ENCODE measurements around the gene CD93.

The CD93 gene

GRCh38 chr20:23118766-23119165 lies 32.6 kb upstream of the CD93 start:
- no peak for TF ChIP-seq CTCF (IDR thresholded peaks at IDR 0.05)
- no peaks in the 10 kb centered on the region for H3K27me3 ChIP-seq (ENCODE audit: control insufficient read depth, insufficient read depth, low read length)
- H3K36me3 ChIP-seq (ENCODE audit: control insufficient read depth, insufficient read depth, low read length), result no peaks in the 10 kb centered on the region
- H3K9ac ChIP-seq, result no peak overlapping the region
- no peaks in the 10 kb centered on the region for H3K9me3 ChIP-seq (ENCODE audit: control insufficient read depth, low read length)
- no peak overlapping the region for H2AFZ ChIP-seq
- H3K4me1 ChIP-seq, result peaks cover 5% of the 10 kb centered on the region
- no peak overlapping the region for H3K27ac ChIP-seq
- H3K79me2 ChIP-seq, result no peaks in the 10 kb centered on the region
- H3K4me3 ChIP-seq (ENCODE audit: low read depth, low read length), result no peak overlapping the region
- no peak overlapping the region for H3K4me2 ChIP-seq (ENCODE audit: low read length)

- Histone ChIP-seq H3K36me3 (ENCODE audit: control insufficient read depth, insufficient read depth, low read length) (no peaks in the 10 kb centered on the region), H3K27ac (no peak overlapping the region), H3K79me2 (no peaks in the 10 kb centered on the region), H3K9ac (no peak overlapping the region), H3K4me2 (ENCODE audit: low read length) (no peak overlapping the region), H2AFZ (no peak overlapping the region), H3K9me3 (ENCODE audit: control insufficient read depth, low read length) (no peaks in the 10 kb centered on the region), H3K4me1 (peaks cover 5% of the 10 kb centered on the region), H3K4me3 (ENCODE audit: low read depth, low read length) (no peak overlapping the region), H3K27me3 (ENCODE audit: control insufficient read depth, insufficient read depth, low read length) (no peaks in the 10 kb centered on the region)
- no peak for TF ChIP-seq CTCF (IDR thresholded peaks at IDR 0.05)
Observed at GRCh38 chr20:23118144-23118543, 32.0 kb upstream of the CD93 start.

DNA sequence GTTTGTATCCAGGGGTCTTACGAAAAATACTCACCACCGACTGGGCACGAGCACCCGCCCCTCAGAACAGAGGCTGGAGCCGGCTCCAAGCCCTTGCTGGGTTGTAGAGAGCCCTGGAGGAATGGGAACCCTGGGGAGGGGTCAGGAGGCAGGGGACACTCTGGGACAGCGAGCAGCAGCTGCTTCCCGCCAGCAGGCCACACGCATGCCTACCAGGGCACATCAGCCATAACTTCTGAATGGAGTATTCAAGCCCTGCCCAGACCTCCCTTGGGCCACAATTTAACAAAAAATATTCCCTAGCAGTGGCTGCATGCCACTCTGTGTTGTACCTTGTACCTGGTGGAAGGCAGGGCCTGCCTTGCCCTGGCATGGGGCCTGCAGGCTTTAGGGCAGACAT lies 31.6 kb upstream of the CD93 start:
- no peak for TF ChIP-seq CTCF (IDR thresholded peaks at IDR 0.05)
- H3K4me2 ChIP-seq (ENCODE audit: low read length), result no peak overlapping the region
- H3K4me1 ChIP-seq, result peaks cover 5% of the 10 kb centered on the region
- H3K27me3 ChIP-seq (ENCODE audit: control insufficient read depth, insufficient read depth, low read length), result no peaks in the 10 kb centered on the region
- no peaks in the 10 kb centered on the region for H3K9me3 ChIP-seq (ENCODE audit: control insufficient read depth, low read length)
- no peak overlapping the region for H3K4me3 ChIP-seq (ENCODE audit: low read depth, low read length)
- no peak overlapping the region for H3K27ac ChIP-seq
- H3K9ac ChIP-seq, result no peak overlapping the region
- H3K79me2 ChIP-seq, result no peaks in the 10 kb centered on the region
- H2AFZ ChIP-seq, result no peak overlapping the region
- no peaks in the 10 kb centered on the region for H3K36me3 ChIP-seq (ENCODE audit: control insufficient read depth, insufficient read depth, low read length)

DNA sequence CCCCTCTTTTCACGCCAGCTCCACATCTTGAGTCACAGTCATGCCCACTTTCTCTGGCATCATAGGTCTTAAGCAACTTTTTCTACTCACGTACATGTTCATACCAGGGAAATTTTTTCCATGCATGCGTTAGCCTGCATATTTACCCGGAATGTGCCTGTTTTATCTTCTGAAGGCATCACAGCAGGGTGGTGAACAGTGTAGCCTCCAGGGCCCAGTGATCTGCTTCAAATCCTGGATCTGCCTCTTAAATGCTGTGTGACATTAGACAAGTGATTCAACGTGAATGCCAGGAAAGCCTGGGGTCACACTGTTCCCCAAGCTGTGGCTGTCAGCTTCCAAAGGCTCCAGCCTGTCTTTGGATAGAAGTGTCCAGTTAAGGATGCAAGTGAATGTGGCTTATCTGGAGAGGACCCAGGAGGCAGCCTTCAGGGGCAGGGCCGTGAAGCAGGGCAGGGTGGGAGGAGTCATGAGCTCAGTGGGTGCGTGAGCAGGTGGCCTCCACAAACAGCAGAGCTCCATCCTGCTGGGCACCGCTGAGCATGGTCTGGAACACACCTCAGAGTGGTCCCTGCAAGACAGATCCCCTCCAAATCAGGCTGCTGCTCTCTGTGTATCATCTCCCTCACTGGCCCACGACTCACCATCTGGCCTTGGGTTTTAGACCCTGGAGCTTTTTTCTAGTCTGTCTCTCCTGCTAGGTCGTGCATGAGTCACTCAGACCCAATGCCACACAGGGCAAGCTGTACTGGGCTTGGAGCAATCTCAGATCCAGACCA lies 30.4 kb upstream of the CD93 start:
- H3K4me1 ChIP-seq, result peaks cover 5% of the 10 kb centered on the region
- H3K27ac ChIP-seq, result no peak overlapping the region
- no peaks in the 10 kb centered on the region for H3K36me3 ChIP-seq (ENCODE audit: control insufficient read depth, insufficient read depth, low read length)
- no peak overlapping the region for H3K4me2 ChIP-seq (ENCODE audit: low read length)
- no peak for TF ChIP-seq CTCF (IDR thresholded peaks at IDR 0.05)
- H3K9ac ChIP-seq, result no peak overlapping the region
- H3K27me3 ChIP-seq (ENCODE audit: control insufficient read depth, insufficient read depth, low read length), result no peaks in the 10 kb centered on the region
- no peaks in the 10 kb centered on the region for H3K9me3 ChIP-seq (ENCODE audit: control insufficient read depth, low read length)
- H3K79me2 ChIP-seq, result no peaks in the 10 kb centered on the region
- H3K4me3 ChIP-seq (ENCODE audit: low read depth, low read length), result no peak overlapping the region
- no peak overlapping the region for H2AFZ ChIP-seq

DNA sequence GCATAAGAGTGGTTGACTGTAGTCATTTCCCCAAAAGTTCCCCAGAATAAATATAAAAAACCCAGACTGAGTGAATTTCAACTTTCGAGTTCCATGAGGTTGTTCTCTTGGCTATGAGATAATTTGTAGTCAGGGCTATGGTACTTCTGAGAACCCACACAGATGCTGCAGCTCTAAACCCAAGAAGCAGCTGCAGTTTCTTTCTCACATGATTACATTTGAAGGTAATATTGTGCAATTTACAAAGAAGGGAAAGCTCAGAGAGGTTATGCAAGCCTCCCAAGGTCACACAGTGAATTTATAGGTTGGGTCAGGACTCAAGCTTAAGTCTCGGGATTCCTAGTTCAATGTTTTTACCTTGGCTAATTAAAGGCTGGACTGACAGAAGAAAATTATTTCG lies 29.7 kb upstream of the CD93 start:
- no peaks in the 10 kb centered on the region for H3K27me3 ChIP-seq (ENCODE audit: control insufficient read depth, insufficient read depth, low read length)
- no peak overlapping the region for H3K27ac ChIP-seq
- H3K9me3 ChIP-seq (ENCODE audit: control insufficient read depth, low read length), result no peaks in the 10 kb centered on the region
- no peaks in the 10 kb centered on the region for H3K36me3 ChIP-seq (ENCODE audit: control insufficient read depth, insufficient read depth, low read length)
- peaks cover 5% of the 10 kb centered on the region for H3K4me1 ChIP-seq
- H3K4me2 ChIP-seq (ENCODE audit: low read length), result no peak overlapping the region
- no peaks in the 10 kb centered on the region for H3K79me2 ChIP-seq
- no peak overlapping the region for H3K4me3 ChIP-seq (ENCODE audit: low read depth, low read length)
- H2AFZ ChIP-seq, result no peak overlapping the region
- H3K9ac ChIP-seq, result no peak overlapping the region
- TF ChIP-seq CTCF (IDR thresholded peaks at IDR 0.05), result no peak
